ENCODE measurements around the gene NACC1. TPM values are rescaled to one million over a fixed set of nuclear protein-coding genes. Genes with fewer than 3 reads are reported as not detected.
"Not testable (repeated sequence)": the region's sequence is repeated elsewhere in the genome, so short reads cannot be mapped to it uniquely, and the experiment has no call there.

The NACC1 gene
- total RNA-seq, 1 donor from 2014 or later = 50.0 TPM

- DNase-seq (peak; percentile 62), ATAC-seq (no peak)
- intact Hi-C loops (cut with micrococcal nuclease) = no loop called here
Measured at GRCh38 chr19:13153569-13154240, 35.6 kb downstream of the NACC1 start.

- DNase-seq = peak; percentile 92
- intact Hi-C loops (cut with micrococcal nuclease) = no loop called here
- ATAC-seq = peak; percentile 17
Measured at GRCh38 chr19:13154241-13154778, 36.2 kb downstream of the NACC1 start.

GRCh38 chr19:13154911-13155471 lies 36.9 kb downstream of the NACC1 start:
- ATAC-seq (no peak), DNase-seq (peak; percentile 63)
- intact Hi-C loops (cut with micrococcal nuclease) = no loop called here

- intact Hi-C loops (cut with micrococcal nuclease) = no loop called here
- peak; percentile 85 for DNase-seq
- peak; percentile 4 for ATAC-seq
Measured at GRCh38 chr19:13155472-13156359, 37.7 kb downstream of the NACC1 start.

GRCh38 chr19:13159713-13160112 lies 41.6 kb downstream of the NACC1 start:
- intact Hi-C loops (cut with micrococcal nuclease) = no loop called here
- no peak for ATAC-seq
- no peak for DNase-seq

GRCh38 chr19:13160557-13160956 lies 42.5 kb downstream of the NACC1 start:
- intact Hi-C loops (cut with micrococcal nuclease) = no loop called here
- DNase-seq (no peak), ATAC-seq (no peak)

GRCh38 chr19:13162724-13163608 lies 44.9 kb downstream of the NACC1 start:
- DNase-seq (peak; percentile 97), ATAC-seq (peak; percentile 89)
- intact Hi-C loops (cut with micrococcal nuclease) = no loop called here

- DNase-seq = peak; percentile 72
- intact Hi-C loops (cut with micrococcal nuclease) = no loop called here
- ATAC-seq = peak; percentile 53
Measured at GRCh38 chr19:13163609-13164342, 45.7 kb downstream of the NACC1 start.

- intact Hi-C loops (cut with micrococcal nuclease) = no loop called here
- peak; percentile 44 for ATAC-seq
- peak; percentile 79 for DNase-seq
Measured at GRCh38 chr19:13164343-13165161, 46.5 kb downstream of the NACC1 start.

- intact Hi-C loops (cut with micrococcal nuclease) = no loop called here
- ATAC-seq (no peak), DNase-seq (no peak)
Measured at GRCh38 chr19:13165162-13165997, 47.3 kb downstream of the NACC1 start.

- DNase-seq; ATAC-seq; intact Hi-C loops (cut with micrococcal nuclease): not testable (repeated sequence)
Measured at GRCh38 chr19:13166151-13166550, 48.1 kb downstream of the NACC1 start.

GRCh38 chr19:13169769-13170168 lies 51.7 kb downstream of the NACC1 start:
- no peak for DNase-seq
- intact Hi-C loops (cut with micrococcal nuclease) = no loop called here
- ATAC-seq = no peak

- intact Hi-C loops (cut with micrococcal nuclease) = no loop called here
- ATAC-seq = no peak
- no peak for DNase-seq
Measured at GRCh38 chr19:13171146-13171545, 53.1 kb downstream of the NACC1 start.

- peak; percentile 62 for ATAC-seq
- intact Hi-C loops (cut with micrococcal nuclease) = no loop called here
Measured at GRCh38 chr19:13172346-13173138, 54.5 kb downstream of the NACC1 start.

GRCh38 chr19:13173139-13173737 lies 55.2 kb downstream of the NACC1 start:
- intact Hi-C loops (cut with micrococcal nuclease) = no loop called here
- no peak for ATAC-seq
- DNase-seq = no peak

More at GRCh38 chr19:13172346-13173138, 54.5 kb downstream of the NACC1 start:
- peak; percentile 83 for DNase-seq

All from left ventricle myocardium superior (tissue), 1 donor.